OCI-M1 (cell line): ENCODE results near the gene CRLF1.
"Not testable (repeated sequence)": the region's sequence is repeated elsewhere in the genome, so short reads cannot be mapped to it uniquely, and the experiment has no call there.

Experiments used
- DNase-seq: peaks from one replicate; lab custom pipeline; 2025; lab: John Stamatoyannopoulos, UW

Gene CRLF1

GRCh38 chr19:18608805-18609716 lies 2.5 kb upstream of the CRLF1 start:
- no peak for DNase-seq

GRCh38 chr19:18608102-18608804 lies 1.7 kb upstream of the CRLF1 start:
- no peak for DNase-seq

GRCh38 chr19:18607226-18608101 lies 865 bp upstream of the CRLF1 start:
- DNase-seq, result no peak

- no peak for DNase-seq
Observed at GRCh38 chr19:18605546-18606280, 886 bp downstream of the CRLF1 start.

- DNase-seq, result no peak
Observed at GRCh38 chr19:18605196-18605545, 1.4 kb downstream of the CRLF1 start.

GRCh38 chr19:18604820-18605159 lies 1.8 kb downstream of the CRLF1 start:
- DNase-seq, result no peak

- DNase-seq, result no peak
Observed at GRCh38 chr19:18603958-18604819, 2.4 kb downstream of the CRLF1 start.

GRCh38 chr19:18603255-18603957 lies 3.2 kb downstream of the CRLF1 start:
- DNase-seq, result peak; percentile 32

GRCh38 chr19:18601875-18602274 lies 4.7 kb downstream of the CRLF1 start:
- DNase-seq, result no peak

- not testable (repeated sequence) for DNase-seq
Observed at GRCh38 chr19:18600692-18601397, 5.8 kb downstream of the CRLF1 start.

GRCh38 chr19:18599485-18599884 lies 7.1 kb downstream of the CRLF1 start:
- no peak for DNase-seq

GRCh38 chr19:18597809-18598660 lies 8.6 kb downstream of the CRLF1 start:
- no peak for DNase-seq

- DNase-seq, result peak; percentile 87
Observed at GRCh38 chr19:18596752-18597157, 9.8 kb downstream of the CRLF1 start.

- no peak for DNase-seq
Observed at GRCh38 chr19:18595475-18595874, 11.1 kb downstream of the CRLF1 start.

- no peak for DNase-seq
Observed at GRCh38 chr19:18594824-18595373, 11.7 kb downstream of the CRLF1 start.

- peak; percentile 87 for DNase-seq
Observed at GRCh38 chr19:18594096-18594823, 12.3 kb downstream of the CRLF1 start.

GRCh38 chr19:18593367-18594095 lies 13.1 kb downstream of the CRLF1 start:
- DNase-seq, result no peak
